ENCODE measurements around the gene LPCAT2. TPM values are rescaled to one million over a fixed set of nuclear protein-coding genes. Genes with fewer than 3 reads are reported as not detected.

LPCAT2 gene
- total and polyA plus RNA-seq, 2 experiments from 2014 or later, result 7.8 to 23.8 TPM

DNA sequence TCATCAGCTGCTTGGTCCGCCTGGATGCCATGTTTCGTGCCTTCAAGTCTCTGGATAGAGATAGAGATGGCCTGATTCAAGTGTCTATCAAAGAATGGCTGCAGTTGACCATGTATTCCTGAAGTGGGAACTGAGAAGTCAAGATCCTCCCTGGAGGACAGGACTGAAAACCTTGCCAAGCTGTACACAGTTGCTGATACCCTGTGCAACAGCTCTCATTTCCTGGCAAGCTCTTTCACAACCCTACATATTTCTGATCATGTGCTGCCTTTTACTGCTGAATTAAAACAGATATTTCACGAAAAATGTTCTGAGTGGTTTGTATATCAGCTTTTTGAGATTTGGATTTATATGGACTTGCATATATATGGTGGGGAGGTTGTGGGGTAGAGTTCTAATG is 58.5 kb downstream of the LPCAT2 start:
- H3K4me3 ChIP-seq, result no peak overlapping the region
- no peak overlapping the region for H2AFZ ChIP-seq
- no peak overlapping the region for H3K27ac Mint-ChIP-seq
- no peaks in the 10 kb centered on the region for H4K20me1 ChIP-seq (replicated peaks; ENCODE audit: insufficient read depth)
- TF ChIP-seq NANOG (IDR thresholded peaks at IDR 0.05; ENCODE audit: borderline replicate concordance), result no peak
- no peak for TF ChIP-seq POLR2AphosphoS5 (IDR thresholded peaks at IDR 0.05; ENCODE audit: low read depth)
- no peak for TF ChIP-seq ZNF114 (CRISPR knock-in tag; IDR thresholded peaks at IDR 0.05)
- TF ChIP-seq, protein P1, sequence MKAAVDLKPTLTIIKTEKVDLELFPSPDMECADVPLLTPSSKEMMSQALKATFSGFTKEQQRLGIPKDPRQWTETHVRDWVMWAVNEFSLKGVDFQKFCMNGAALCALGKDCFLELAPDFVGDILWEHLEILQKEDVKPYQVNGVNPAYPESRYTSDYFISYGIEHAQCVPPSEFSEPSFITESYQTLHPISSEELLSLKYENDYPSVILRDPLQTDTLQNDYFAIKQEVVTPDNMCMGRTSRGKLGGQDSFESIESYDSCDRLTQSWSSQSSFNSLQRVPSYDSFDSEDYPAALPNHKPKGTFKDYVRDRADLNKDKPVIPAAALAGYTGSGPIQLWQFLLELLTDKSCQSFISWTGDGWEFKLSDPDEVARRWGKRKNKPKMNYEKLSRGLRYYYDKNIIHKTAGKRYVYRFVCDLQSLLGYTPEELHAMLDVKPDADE (IDR thresholded peaks at IDR 0.05), result no peak
- TF ChIP-seq, protein P2, sequence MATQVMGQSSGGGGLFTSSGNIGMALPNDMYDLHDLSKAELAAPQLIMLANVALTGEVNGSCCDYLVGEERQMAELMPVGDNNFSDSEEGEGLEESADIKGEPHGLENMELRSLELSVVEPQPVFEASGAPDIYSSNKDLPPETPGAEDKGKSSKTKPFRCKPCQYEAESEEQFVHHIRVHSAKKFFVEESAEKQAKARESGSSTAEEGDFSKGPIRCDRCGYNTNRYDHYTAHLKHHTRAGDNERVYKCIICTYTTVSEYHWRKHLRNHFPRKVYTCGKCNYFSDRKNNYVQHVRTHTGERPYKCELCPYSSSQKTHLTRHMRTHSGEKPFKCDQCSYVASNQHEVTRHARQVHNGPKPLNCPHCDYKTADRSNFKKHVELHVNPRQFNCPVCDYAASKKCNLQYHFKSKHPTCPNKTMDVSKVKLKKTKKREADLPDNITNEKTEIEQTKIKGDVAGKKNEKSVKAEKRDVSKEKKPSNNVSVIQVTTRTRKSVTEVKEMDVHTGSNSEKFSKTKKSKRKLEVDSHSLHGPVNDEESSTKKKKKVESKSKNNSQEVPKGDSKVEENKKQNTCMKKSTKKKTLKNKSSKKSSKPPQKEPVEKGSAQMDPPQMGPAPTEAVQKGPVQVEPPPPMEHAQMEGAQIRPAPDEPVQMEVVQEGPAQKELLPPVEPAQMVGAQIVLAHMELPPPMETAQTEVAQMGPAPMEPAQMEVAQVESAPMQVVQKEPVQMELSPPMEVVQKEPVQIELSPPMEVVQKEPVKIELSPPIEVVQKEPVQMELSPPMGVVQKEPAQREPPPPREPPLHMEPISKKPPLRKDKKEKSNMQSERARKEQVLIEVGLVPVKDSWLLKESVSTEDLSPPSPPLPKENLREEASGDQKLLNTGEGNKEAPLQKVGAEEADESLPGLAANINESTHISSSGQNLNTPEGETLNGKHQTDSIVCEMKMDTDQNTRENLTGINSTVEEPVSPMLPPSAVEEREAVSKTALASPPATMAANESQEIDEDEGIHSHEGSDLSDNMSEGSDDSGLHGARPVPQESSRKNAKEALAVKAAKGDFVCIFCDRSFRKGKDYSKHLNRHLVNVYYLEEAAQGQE (IDR thresholded peaks at IDR 0.05; ENCODE audit: unreplicated experiment), result no peak
- TF ChIP-seq JUNB (IDR thresholded peaks at IDR 0.05; ENCODE audit: unreplicated experiment), result no peak
- no peak for TF ChIP-seq EZH2 (IDR thresholded peaks at IDR 0.05; ENCODE audit: low read depth, unreplicated experiment)
- TF ChIP-seq STAT1 (IDR thresholded peaks at IDR 0.05; ENCODE audit: unreplicated experiment), result no peak
- TF ChIP-seq ZNF331 (CRISPR knock-in tag; IDR thresholded peaks at IDR 0.05; ENCODE audit: low read depth), result no peak
- TF ChIP-seq CTCF (conservative IDR thresholded peaks at IDR 0.05; ENCODE audit: low read depth in 2 of 2), result no peak
- no peak for TF ChIP-seq CREB1 (CRISPR knock-in tag; IDR thresholded peaks at IDR 0.05; ENCODE audit: low read depth)
- TF ChIP-seq, protein P3, sequence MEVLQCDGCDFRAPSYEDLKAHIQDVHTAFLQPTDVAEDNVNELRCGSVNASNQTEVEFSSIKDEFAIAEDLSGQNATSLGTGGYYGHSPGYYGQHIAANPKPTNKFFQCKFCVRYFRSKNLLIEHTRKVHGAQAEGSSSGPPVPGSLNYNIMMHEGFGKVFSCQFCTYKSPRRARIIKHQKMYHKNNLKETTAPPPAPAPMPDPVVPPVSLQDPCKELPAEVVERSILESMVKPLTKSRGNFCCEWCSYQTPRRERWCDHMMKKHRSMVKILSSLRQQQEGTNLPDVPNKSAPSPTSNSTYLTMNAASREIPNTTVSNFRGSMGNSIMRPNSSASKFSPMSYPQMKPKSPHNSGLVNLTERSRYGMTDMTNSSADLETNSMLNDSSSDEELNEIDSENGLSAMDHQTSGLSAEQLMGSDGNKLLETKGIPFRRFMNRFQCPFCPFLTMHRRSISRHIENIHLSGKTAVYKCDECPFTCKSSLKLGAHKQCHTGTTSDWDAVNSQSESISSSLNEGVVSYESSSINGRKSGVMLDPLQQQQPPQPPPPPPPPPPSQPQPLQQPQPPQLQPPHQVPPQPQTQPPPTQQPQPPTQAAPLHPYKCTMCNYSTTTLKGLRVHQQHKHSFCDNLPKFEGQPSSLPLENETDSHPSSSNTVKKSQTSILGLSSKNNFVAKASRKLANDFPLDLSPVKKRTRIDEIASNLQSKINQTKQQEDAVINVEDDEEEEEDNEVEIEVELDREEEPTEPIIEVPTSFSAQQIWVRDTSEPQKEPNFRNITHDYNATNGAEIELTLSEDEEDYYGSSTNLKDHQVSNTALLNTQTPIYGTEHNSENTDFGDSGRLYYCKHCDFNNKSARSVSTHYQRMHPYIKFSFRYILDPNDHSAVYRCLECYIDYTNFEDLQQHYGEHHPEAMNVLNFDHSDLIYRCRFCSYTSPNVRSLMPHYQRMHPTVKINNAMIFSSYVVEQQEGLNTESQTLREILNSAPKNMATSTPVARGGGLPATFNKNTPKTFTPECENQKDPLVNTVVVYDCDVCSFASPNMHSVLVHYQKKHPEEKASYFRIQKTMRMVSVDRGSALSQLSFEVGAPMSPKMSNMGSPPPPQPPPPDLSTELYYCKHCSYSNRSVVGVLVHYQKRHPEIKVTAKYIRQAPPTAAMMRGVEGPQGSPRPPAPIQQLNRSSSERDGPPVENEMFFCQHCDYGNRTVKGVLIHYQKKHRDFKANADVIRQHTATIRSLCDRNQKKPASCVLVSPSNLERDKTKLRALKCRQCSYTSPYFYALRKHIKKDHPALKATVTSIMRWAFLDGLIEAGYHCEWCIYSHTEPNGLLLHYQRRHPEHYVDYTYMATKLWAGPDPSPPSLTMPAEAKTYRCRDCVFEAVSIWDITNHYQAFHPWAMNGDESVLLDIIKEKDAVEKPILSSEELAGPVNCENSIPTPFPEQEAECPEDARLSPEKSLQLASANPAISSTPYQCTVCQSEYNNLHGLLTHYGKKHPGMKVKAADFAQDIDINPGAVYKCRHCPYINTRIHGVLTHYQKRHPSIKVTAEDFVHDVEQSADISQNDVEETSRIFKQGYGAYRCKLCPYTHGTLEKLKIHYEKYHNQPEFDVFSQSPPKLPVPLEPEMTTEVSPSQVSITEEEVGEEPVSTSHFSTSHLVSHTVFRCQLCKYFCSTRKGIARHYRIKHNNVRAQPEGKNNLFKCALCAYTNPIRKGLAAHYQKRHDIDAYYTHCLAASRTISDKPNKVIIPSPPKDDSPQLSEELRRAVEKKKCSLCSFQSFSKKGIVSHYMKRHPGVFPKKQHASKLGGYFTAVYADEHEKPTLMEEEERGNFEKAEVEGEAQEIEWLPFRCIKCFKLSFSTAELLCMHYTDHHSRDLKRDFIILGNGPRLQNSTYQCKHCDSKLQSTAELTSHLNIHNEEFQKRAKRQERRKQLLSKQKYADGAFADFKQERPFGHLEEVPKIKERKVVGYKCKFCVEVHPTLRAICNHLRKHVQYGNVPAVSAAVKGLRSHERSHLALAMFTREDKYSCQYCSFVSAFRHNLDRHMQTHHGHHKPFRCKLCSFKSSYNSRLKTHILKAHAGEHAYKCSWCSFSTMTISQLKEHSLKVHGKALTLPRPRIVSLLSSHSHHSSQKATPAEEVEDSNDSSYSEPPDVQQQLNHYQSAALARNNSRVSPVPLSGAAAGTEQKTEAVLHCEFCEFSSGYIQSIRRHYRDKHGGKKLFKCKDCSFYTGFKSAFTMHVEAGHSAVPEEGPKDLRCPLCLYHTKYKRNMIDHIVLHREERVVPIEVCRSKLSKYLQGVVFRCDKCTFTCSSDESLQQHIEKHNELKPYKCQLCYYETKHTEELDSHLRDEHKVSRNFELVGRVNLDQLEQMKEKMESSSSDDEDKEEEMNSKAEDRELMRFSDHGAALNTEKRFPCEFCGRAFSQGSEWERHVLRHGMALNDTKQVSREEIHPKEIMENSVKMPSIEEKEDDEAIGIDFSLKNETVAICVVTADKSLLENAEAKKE (CRISPR knock-in tag; IDR thresholded peaks at IDR 0.05), result no peak
- no peak for TF ChIP-seq EZH2phosphoT487 (IDR thresholded peaks at IDR 0.05; ENCODE audit: unreplicated experiment)
- no peaks in the 10 kb centered on the region for H3F3A ChIP-seq (replicated peaks; ENCODE audit: low read depth)
- H3K27me3 ChIP-seq (ENCODE audit: insufficient read depth), result no peaks in the 10 kb centered on the region
- H3K9me2 ChIP-seq (ENCODE audit: insufficient read depth), result no peaks in the 10 kb centered on the region
- H3K27ac ChIP-seq (ENCODE audit: low read depth), result no peak overlapping the region
- H3K27me3 Mint-ChIP-seq (ENCODE audit: insufficient read depth, low read depth, poor library complexity), result no peaks in the 10 kb centered on the region
- no peak overlapping the region for H3K4me3 Mint-ChIP-seq
- no peak for DNase-seq (ENCODE audit: low spot score)
- H3K4me1 ChIP-seq (ENCODE audit: insufficient read depth), result no peaks in the 10 kb centered on the region
- no peaks in the 10 kb centered on the region for H3K4me1 Mint-ChIP-seq
- no peaks in the 10 kb centered on the region for H3K79me2 ChIP-seq (replicated peaks; ENCODE audit: insufficient read depth)
- H3K36me3 Mint-ChIP-seq (ENCODE audit: low read depth), result no peaks in the 10 kb centered on the region
- no peak overlapping the region for H3K4me2 ChIP-seq
- no peaks in the 10 kb centered on the region for H3K36me3 ChIP-seq (ENCODE audit: insufficient read depth)
- no peak for ATAC-seq
- no peaks in the 10 kb centered on the region for H3K9me3 Mint-ChIP-seq
